Measurements from ENCODE around the gene REM2.

Gene REM2

GRCh38 chr14:22884076-22884737 is 1.2 kb downstream of the REM2 start:
- TF ChIP-seq CREB1 (IDR thresholded peaks at IDR 0.05; ENCODE audit: low read depth): no peak
- TF ChIP-seq TAF1 (IDR thresholded peaks at IDR 0.05; ENCODE audit: low read depth): no peak
- TF ChIP-seq TCF12 (IDR thresholded peaks at IDR 0.05; ENCODE audit: low read depth): no peak
- no peak for TF ChIP-seq ZBTB7A (IDR thresholded peaks at IDR 0.05; ENCODE audit: low read depth)
- TF ChIP-seq CEBPB (IDR thresholded peaks at IDR 0.05): no peak
- no peak for TF ChIP-seq YY1 (IDR thresholded peaks at IDR 0.05; ENCODE audit: low read depth)
- TF ChIP-seq FOXM1 (IDR thresholded peaks at IDR 0.05; ENCODE audit: borderline replicate concordance, low read depth): no peak
- no peak for TF ChIP-seq NFIC (IDR thresholded peaks at IDR 0.05)
- TF ChIP-seq MAX (IDR thresholded peaks at IDR 0.05): no peak
- no peak for TF ChIP-seq RAD21 (IDR thresholded peaks at IDR 0.05; ENCODE audit: low read depth)
- TF ChIP-seq EGR1 (IDR thresholded peaks at IDR 0.05): no peak
- TF ChIP-seq USF1 (IDR thresholded peaks at IDR 0.05): no peak
- TF ChIP-seq TEAD4 (IDR thresholded peaks at IDR 0.05): no peak
- TF ChIP-seq REST (IDR thresholded peaks at IDR 0.05; ENCODE audit: low read depth): no peak
- no peak for TF ChIP-seq EP300 (IDR thresholded peaks at IDR 0.05; ENCODE audit: borderline replicate concordance)

GRCh38 chr14:22884738-22885523 is 1.9 kb downstream of the REM2 start:
- TF ChIP-seq CREB1 (IDR thresholded peaks at IDR 0.05; ENCODE audit: low read depth): no peak
- no peak for TF ChIP-seq TAF1 (IDR thresholded peaks at IDR 0.05; ENCODE audit: low read depth)
- TF ChIP-seq NFIC (IDR thresholded peaks at IDR 0.05): no peak
- no peak for TF ChIP-seq FOXM1 (IDR thresholded peaks at IDR 0.05; ENCODE audit: borderline replicate concordance, low read depth)
- TF ChIP-seq TEAD4 (IDR thresholded peaks at IDR 0.05): no peak
- no peak for TF ChIP-seq USF1 (IDR thresholded peaks at IDR 0.05)
- TF ChIP-seq CEBPB (IDR thresholded peaks at IDR 0.05): no peak
- TF ChIP-seq YY1 (IDR thresholded peaks at IDR 0.05; ENCODE audit: low read depth): no peak
- no peak for TF ChIP-seq EGR1 (IDR thresholded peaks at IDR 0.05)
- no peak for TF ChIP-seq REST (IDR thresholded peaks at IDR 0.05; ENCODE audit: low read depth)

- no peak for TF ChIP-seq CREB1 (IDR thresholded peaks at IDR 0.05; ENCODE audit: low read depth)
- no peak for TF ChIP-seq CEBPB (IDR thresholded peaks at IDR 0.05)
- no peak for TF ChIP-seq MAX (IDR thresholded peaks at IDR 0.05)
- no peak for TF ChIP-seq TEAD4 (IDR thresholded peaks at IDR 0.05)
Observed at GRCh38 chr14:22885975-22886374, 3.0 kb downstream of the REM2 start.

- TF ChIP-seq CREB1 (IDR thresholded peaks at IDR 0.05; ENCODE audit: low read depth) (no peak), TCF12 (IDR thresholded peaks at IDR 0.05; ENCODE audit: low read depth) (peak; percentile 44), CEBPB (IDR thresholded peaks at IDR 0.05) (no peak), FOXM1 (IDR thresholded peaks at IDR 0.05; ENCODE audit: borderline replicate concordance, low read depth) (0 out of 2 replicates have a peak, but pooled peaks have one; percentile 33), RAD21 (IDR thresholded peaks at IDR 0.05; ENCODE audit: low read depth) (no peak), TAF1 (IDR thresholded peaks at IDR 0.05; ENCODE audit: low read depth) (peak; percentile 75), REST (IDR thresholded peaks at IDR 0.05; ENCODE audit: low read depth) (no peak), EP300 (IDR thresholded peaks at IDR 0.05; ENCODE audit: borderline replicate concordance) (no peak; the same call in 1 of the 2 replicates), MAX (IDR thresholded peaks at IDR 0.05) (peak; percentile 98), NFIC (IDR thresholded peaks at IDR 0.05) (no peak), YY1 (IDR thresholded peaks at IDR 0.05; ENCODE audit: low read depth) (no peak), EGR1 (IDR thresholded peaks at IDR 0.05) (peak; percentile 16; the same call in 1 of the 2 replicates), TEAD4 (IDR thresholded peaks at IDR 0.05) (no peak; the same call in 1 of the 2 replicates), ZBTB7A (IDR thresholded peaks at IDR 0.05; ENCODE audit: low read depth) (peak; percentile 54; the same call in 1 of the 2 replicates), USF1 (IDR thresholded peaks at IDR 0.05) (0 out of 2 replicates have a peak, but pooled peaks have one; percentile 10)
Observed at GRCh38 chr14:22886500-22887259, 3.7 kb downstream of the REM2 start.
